ENCODE data around the gene TMEM59L.
A peak's percentile ranks its signal among the peaks of the same experiment; 100 is the strongest.
"Not testable (repeated sequence)": the region's sequence is repeated elsewhere in the genome, so short reads cannot be mapped to it uniquely, and the experiment has no call there.

Gene TMEM59L

DNA sequence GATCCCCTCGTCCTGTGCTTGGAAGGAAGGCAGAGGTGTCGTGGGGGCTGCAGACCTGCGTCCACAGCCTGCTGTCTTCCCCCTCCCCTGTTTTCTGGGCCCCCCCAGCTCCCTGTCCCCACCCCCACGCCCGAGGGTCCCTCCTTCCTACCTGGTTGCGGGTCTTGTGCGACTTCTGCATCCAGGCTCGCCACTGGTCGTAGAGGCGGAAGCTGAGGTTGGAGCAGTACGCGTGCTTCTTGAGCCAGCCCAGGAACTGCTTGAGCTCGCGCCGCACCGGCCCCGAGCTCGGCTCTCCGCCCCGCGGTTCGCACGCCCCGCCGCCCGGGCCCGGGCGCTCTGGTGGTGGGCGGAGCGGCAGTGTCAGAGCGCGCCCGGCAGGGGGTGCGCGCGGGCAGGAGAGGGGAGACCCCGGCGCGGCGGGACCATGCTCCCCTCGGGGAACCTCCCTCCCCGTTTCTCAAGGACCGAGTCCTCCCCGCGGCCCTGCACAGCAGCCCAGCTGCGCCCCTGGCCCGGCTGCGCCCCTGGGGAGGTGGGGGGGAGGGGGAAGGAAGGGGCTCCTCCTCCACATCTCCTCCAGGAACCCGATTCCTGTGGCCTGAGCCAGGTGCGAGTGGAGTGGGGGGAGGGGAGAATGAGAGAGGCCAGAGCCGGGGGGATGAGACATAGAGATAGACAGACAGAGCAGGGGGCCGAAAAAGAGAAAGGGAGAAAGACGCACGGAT, 18.4 kb upstream of the TMEM59L start:
- DNase-seq (ENCODE audit: low spot score), result peak; percentile 34

DNA sequence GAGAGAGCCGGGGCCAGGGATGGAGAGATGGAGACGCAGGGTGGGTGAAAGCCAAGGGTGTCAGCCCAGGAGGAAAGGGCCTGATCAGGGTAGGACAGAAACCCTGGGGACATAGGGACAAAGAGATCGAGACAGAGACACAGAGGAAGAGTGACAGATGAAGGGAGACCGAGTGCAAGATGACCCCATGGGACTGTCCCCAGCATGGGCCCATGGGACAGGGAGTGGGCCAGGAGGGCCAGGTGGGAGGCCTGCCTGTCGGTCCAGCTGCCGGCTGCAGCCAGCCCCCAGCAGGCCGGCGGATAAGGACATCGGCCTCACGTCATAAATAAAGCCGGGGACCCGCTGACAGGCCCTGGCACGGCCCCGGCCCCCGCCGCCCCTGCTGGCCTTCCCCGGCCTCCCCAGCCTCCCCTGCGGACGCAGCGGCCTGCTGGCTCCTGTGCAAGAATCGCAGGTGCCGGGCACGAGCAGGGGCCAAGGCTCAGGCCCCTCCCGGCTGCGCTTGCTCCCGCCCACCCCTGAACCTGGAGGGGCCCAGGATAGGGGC, 17.8 kb upstream of the TMEM59L start:
- DNase-seq (ENCODE audit: low spot score), result no peak

DNA sequence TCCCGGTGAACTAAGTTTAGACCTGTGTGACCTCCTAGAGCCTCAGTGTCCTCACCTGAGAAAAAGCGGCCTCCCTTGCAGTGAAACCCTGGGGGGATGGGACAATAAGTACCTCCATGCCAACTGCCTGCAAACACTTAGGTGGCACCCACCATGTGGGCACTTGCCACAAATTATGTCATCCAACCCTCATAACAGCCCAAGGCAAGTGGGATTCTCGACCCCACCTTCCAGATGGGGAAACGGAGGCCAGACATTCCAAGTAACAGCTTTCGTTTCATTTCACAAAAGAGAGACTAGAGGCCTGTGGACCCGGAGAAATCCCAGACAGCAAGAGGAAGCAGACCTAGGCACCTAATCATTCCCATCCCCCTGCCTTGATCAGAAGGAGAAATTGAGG, 17.2 kb upstream of the TMEM59L start:
- DNase-seq (ENCODE audit: low spot score), result no peak

DNA sequence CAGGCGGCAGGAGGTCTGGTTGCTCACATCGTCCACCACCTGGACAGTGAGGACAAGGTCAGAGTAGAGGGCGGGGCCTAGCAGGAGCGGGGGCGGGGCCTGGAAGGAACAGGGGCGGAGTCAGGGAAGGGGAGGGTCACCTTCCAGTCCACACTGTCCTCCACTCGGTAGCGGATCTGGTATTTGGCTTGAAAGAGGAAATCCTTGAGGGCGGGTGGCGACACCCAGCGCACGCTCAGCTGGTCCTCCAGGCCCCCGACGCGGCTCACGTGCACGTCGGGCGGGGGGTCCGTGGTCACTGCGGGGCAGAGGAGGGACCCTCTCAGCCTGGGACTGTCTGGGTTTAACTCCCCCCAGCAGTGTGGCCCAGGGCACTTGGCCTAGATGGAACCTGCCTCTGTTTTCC, 15.9 kb upstream of the TMEM59L start:
- peak; percentile 41 for DNase-seq (ENCODE audit: low spot score)

DNA sequence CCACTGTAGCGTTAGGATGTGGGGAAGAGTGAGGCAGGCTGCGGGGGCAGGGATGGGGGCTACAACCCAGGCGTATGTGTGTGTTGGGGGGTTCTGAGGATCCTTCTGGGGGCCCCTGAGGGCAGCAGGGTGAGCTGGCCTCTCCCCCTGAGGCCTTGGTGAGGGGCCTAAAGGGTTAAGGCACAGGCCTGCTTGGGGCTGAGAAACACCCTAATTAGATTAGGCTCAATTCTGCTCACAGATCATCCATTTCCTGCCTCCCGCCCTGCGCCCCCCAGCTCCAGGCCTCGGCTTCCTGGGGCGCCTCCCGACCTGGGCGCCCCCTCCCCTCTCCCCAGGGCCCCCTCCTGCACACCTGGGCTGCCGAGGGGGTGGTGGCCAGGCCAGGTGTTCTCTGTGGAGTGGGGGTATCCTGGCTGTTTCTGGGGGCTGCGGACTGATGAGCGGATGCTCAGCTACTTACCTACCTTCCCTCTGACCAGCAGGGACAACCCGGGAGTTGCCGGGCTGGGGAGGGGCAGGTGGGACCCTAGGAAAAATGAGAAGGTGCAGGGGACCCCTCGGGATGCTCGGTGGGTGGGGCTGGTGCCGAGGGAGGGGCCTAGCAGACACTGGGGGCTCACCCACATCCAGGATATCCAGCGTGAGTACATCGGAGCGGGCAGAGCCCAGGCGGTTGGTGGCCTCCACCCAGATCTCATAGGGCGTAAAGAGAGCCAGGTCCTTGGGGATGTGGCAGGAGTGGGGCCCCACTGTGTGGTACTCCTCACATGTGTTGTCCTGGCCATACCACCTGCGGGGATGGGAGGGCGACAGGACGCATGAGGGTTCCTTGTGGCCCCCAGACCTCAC, 14.6 kb upstream of the TMEM59L start:
- no peak for DNase-seq (ENCODE audit: low spot score)

DNA sequence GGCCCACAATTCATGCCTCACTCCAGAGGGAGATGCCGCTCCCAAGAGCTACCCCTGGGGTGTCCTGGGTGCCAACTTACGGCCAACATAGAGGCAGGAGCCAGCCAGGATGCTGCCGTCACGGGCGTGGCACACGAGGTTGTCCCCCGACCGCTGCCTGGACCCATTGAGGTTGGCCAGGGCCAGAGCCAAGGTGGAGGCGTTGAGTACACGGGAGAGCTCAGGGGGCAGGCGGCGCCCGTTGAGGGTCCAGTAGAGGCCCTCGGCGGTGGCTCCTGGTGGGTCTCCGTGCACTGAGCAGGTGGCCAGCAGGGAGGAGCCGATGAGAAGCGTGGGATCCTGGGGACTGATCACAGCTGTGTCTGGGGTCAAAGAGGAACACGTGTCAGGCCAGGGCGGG, 13.2 kb upstream of the TMEM59L start:
- no peak for DNase-seq (ENCODE audit: low spot score)

DNA sequence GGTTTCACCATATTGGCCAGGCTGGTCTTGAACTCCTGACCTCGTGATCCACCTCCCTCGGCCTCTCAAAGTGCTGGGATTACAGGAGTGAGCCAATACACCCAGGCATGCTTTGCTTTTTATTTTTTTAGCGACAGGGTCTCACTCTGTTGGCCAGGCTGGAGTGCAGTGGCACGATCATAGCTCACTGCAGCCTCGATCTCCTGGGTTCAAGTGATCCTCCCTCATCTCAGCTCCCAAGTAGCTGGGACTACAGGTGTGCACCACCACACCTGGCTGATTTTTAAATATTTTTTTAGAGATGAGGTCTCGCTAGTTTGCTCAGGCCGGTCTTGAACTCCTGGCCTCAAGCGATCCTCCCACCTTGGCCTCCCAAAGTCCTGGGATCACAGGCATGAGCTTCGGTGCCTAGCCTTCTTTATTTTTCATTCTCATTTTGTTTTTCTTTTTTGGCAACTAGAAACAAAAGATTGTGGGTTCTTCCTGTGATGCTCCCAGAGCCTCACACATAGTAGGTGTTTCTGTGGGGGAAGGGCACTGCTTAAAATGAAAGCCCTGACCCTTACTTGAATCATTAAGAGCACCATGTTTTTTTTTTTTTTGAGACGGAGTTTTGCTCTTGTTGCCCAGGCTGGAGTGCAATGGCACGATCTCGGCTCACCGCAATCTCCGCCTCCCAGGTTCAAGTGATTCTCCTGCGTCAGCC, 11.8 kb upstream of the TMEM59L start:
- not testable (repeated sequence) for DNase-seq (ENCODE audit: low spot score)

DNA sequence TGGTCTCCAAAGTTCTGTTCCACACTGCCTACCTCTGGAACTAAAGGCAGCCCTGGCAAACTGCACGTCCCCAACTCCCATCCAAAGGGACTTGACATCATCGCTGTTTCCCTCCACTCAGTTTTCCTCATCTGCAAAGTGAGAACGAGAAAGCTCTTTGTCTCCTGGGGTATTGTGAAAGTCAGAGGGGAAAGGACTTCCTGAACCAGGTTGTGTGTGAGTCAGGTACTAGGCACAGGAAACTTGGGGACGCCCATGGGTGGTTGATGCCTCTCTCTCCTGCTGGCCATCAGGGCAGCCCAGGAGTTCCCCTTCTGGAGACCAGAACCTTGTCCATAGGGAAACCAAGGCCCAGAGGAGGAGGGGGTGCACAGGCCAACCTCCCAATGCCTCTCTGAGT, 10.8 kb upstream of the TMEM59L start:
- DNase-seq (ENCODE audit: low spot score), result no peak

DNA sequence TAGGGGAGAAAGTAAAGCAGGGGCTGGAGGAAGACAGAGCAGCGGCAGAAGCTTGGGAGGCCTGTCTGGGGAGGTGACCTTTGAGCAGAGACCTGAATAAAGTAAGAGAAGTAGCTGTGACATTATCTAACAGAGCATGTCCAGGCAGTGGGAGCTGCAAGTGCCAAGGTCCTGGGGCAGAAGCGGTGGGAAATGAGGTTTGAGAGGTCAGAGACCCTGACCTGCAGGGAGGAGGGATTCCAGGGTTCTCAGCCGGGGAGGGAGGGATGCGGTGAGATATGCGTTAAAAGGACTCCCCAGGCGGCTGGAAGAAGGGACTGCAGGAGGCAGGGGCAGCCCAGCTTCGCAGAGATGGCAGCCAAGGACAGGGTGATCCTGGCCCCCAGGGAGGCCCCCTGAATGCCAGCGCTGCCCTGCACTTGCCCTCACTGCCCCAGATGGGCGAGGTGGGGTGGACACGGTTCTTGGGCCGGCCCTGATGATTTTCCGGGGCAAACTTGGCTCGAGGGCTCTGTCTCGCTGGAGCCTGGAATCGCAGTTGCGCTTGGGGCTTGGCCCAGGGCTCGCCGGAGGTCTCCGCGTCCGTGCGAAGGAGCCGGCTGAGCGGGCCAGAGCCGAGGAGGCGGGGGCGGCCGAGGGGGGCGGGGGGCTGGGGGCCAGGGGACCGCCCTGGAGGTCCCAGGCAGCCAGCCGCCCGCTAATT, 9.3 kb upstream of the TMEM59L start:
- DNase-seq (ENCODE audit: low spot score), result peak; percentile 35

DNA sequence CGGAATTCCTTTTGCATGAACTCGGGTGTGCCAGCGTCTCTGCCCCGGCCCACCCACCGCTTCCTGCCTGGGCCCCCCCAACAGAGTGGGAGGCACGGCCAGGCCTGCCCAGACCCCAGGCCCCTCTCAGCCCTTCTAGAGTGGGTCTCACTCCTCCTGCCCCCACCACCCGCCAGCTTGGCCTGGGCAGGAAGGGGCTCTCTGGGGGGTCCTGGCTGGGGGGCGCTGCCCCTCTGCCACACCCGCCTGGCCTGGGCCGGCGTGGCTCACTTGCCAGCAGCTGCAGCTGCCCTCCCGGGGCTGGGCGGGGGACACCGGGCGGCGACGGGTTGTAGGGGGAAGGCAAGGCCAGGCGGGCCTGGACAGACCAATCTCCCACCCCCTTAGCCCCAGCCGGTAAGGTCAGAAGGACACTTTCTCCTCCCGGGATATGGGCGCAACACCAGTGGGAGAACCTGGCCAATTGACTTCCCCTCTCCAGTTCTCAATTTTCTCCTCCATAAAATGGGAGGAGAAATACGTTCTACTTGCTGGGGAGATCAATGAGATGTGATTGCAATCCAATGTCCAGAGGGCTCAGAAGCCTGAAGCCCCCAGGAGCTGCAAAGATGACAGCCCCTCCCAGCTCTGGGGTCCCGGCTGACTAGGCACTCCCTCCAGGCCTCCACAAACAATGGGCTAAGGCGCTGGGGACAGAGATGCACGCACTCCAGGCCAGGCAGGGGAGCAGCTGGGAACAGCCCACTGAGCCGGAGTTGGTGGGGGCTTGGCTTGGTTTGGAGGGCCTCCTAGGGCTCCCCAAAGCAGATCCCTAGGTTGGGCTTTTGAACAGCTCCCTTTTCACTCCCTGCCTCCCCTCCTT, 8.5 kb upstream of the TMEM59L start:
- no peak for DNase-seq (ENCODE audit: low spot score)

DNA sequence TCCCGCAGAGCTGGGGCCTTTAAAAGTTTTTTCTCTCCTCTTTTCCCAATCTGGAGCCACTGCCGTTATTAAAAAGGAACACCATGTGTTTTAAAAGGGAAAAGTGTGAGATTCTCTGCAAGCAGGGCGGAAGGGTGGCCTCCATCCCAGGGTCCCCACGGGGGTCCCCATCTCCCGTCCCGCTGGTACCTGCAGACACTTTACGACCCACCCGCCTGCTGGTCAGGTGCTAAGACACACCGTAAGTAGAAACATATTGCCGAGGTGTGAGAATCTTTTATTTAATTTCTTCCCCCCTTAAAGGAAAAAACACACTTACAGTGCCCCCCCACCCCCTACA, 7.9 kb upstream of the TMEM59L start:
- DNase-seq (ENCODE audit: low spot score), result no peak

DNA sequence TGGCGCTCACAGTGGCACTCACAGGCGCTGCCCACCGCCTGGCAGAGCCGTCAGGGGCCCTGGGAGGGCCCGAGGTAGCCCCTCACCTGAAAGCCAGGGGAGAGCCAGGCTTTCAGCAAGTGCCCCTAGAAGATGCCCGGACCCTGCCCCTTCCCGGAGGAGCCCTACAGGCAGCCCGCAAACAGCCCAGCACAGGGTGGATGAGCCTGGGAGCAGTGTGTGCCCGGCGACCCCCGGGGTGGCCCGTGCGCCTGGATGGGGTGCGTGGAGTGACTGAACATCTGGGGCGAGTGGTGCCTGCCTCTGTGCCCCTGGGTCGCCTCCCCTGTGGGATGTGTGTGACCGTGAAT, 7.5 kb upstream of the TMEM59L start:
- no peak for DNase-seq (ENCODE audit: low spot score)

DNA sequence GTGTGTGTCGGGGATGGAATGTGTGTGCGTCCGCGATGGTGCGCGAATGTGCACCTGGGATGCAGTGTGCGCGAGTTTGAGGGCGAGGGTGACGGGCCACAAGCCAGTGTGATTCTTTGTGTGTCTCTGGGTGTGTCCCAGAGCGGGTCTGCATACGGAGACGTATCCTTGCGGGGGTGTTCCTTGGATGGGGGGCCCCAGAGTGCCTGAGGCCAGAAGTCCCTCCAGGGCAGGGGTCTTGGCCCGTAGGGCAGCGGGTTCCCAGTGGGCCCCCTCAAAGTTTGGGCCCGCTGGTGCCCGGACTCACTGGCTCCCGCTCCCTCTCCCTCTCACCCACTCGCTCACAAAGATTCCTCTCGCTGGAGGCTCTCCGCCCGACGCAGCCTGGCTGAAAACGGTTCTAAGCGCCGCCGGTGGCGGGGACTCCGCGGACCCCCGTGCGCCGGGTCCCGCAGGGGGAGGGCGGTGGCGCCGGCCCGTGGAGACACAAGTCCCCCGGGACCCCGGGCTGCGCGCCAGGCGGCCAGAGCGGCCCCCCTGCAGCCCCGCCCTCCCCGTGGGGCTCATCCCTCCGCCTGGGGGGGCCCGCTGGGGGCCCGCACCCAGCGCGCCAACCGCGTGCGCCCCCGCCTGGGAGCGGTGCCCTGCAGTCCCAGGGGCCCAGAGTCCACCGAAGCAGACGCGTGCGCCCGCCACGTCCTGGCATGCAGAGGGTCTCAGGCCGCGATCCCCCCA, 7.0 kb upstream of the TMEM59L start:
- DNase-seq (ENCODE audit: low spot score), result no peak

DNA sequence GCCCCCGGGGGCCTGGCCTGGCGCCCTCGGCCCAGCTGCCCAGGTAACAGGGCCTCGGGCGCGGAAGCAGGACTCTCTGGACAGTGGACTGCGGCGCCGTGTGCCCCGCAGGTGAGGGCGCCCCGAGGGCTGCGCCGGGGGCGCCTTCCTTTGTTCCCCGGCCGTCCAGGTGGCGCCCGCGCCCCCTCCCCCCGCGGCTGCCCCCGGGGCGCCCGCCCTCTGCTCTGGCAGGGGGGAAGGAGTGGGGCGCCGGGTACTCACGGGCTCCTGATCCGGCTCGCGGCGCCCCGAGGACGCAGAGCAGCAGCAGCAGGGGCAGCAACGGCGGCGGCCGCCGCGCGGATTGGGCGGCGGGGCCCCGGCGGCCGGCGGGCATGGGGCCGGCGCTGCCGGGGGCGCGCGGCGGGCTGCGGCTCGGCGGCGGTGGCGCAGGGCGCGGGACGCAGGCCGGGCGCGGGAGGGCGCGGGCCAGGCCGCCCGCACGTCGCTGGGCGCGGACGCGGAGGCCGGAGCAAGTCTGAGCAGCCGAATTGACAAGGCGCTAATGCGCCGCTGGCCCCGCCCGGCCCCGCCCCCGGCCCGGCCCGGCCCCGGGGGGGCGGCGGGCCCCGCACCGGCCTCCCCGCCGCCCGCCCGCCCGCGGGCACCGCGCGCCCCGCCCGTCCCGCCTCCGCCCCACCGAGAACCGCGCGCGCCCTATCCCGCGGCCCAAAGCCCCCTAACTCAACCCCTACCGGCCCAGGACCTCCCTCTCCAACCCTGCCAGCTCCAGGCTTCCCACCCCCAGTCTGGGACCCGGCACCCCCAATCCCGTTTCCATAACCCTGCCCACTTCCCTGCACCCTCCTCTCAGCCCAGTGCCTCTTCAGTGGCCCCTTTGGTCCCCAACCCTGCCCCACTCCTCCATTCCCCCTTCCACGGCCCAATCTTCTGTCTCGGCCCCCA, 6.1 kb upstream of the TMEM59L start, which contains the start of gene CRLF1:
Gene CRLF1 (minus strand): TSS at position 519 of the 945 bp plus-strand sequence. CDS start 143 bp downstream, at position 376.
- no peak for DNase-seq (ENCODE audit: low spot score)

DNA sequence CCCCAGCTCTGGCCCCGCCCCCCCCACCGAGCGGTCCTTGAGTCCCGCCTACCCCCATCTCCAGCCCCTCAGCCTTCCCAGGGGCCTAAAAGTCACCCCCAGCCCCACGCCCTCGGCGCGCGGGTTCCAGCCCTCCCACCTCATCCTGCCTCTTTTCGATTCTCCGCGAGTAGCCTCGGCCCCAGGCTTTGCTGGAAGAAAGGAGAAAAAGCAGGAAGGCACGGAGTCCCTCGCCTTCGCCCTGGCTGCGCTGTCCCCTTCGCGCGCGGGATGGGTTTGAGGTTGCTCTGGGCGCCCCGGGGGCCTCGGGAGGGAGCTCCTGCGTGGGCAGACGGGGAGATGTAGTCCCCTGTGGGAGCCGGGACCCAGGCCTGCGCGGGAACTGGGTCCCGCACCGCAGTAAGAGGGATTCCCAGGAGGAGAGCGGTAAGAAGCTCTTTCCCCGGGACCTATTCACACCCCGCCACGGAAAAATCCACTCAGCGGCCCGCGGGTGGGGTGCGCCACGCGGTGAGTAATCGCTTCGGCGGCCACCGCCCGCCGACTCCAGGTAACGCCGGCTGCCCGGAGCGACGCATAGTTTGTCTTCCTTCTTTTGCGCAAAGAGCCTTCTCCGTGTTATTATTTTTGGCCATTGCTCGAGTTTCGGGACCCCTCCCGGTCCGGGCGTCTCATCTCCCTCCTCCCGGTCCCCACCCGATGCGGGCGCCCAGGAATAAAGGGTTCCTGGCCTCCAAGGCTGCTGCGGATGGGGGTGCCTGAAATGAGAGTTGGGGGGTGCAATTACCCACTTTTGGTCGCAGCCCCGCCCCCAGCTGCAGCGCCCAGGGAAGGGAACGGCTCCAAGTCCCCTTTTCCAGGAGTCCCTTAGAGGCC, 5.2 kb upstream of the TMEM59L start:
- DNase-seq (ENCODE audit: low spot score), result no peak

DNA sequence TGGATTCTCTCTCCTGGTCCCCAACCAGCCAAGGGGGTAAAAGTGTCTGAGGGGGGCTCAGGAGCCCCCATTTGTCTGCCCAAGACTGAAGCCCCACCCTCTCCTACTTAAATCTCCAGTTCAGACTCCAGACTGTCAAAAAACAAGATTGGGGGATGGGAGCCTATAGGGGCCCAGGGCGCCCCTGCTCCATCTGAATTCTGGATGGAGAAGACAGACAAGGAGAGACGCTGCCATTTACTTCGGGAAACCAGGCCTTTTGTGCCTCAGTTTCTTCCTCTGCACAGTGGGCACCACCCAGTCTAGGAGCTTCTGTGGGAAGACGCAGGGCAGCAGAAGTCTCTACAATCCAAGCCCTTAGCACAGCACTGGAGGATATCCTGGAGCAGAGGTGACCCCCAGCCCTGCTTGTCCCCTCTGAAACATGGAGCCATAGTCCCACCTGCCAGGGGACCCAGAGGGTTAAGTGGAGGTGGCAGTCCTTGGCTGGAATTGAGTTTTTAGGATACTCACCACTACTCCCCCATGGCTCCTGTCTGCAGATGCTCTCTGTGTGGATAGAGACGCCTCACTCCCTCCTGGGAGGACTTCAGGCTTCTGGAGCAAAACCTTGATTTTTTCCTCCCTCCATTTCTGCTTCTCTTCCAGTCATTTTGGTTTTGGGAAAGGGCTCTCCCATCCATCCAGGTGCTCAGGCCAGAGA, 4.4 kb upstream of the TMEM59L start:
- no peak for DNase-seq (ENCODE audit: low spot score)
